Gastroesophageal sphincter (tissue), 4 donors: ENCODE measurements around the gene LSM7. TPM values are rescaled to one million over a fixed set of nuclear protein-coding genes. Genes with fewer than 3 reads are reported as not detected.

Source experiments
- ATAC-seq: fragments of 150-250 bp; one replicate; pipeline ENCODE4 v1.9.1; 2016; ENCODE audit warnings: mild to moderate bottlenecking, moderate library complexity
- H3K27ac ChIP-seq, 4 donors: fragments of 200-600 bp; sonication (generic) in 3 of 4; 1 replicate in 3 of 4; 2 replicates in 1 of 4; pipeline ENCODE4 v1.5.1; 2016 to 2019
- H3K27me3 ChIP-seq: fragments of 200-600 bp; sonication (generic); one replicate; pipeline ENCODE4 v1.5.1; 2019
- H3K36me3 ChIP-seq, 2 donors: fragments of 200-600 bp; sonication (generic); one replicate each; pipeline ENCODE4 v1.5.1; 2019; ENCODE audit warnings: control low read depth in 1 of 2
- H3K4me1 ChIP-seq, 3 donors: fragments of 200-600 bp; sonication (generic); 1 replicate in 2 of 3; 2 replicates in 1 of 3; pipeline ENCODE4 v1.5.1; 2016 to 2019; ENCODE audit warnings: control low read depth in 2 of 3
- H3K4me3 ChIP-seq, 2 donors: fragments of 200-600 bp; sonication (generic); one replicate each; pipeline ENCODE4 v1.5.1; 2019; ENCODE audit warnings: mild to moderate bottlenecking in 1 of 2, moderate library complexity in 1 of 2
- H3K9me3 ChIP-seq, 3 donors: fragments of 200-600 bp; sonication (generic); one replicate each; pipeline ENCODE4 v1.5.1; 2017 to 2019; ENCODE audit warnings: control low read depth in 2 of 3
- CTCF ChIP-seq, 4 experiments: fragments of 200-600 bp in 2 of 4; fragments of 450-650 bp in 2 of 4; sonication (generic) in 1 of 4; IDR thresholded peaks; one replicate each; pipeline ENCODE4 v1.5.1; 2017 to 2019; ENCODE audit warnings: antibody characterized with exemption in 4 of 4, mild to moderate bottlenecking in 2 of 4, moderate library complexity in 2 of 4
- EP300 ChIP-seq: sonication (generic); formaldehyde crosslinking; IDR thresholded peaks from one replicate; pipeline ENCODE4 v1.6.1; 2017; ENCODE audit warnings: antibody characterized with exemption, mild to moderate bottlenecking
- POLR2A ChIP-seq, 2 donors: fragments of 450-650 bp; IDR thresholded peaks; one replicate each; pipeline ENCODE4 v1.6.1; 2017; ENCODE audit warnings: antibody characterized with exemption in 2 of 2, mild to moderate bottlenecking in 2 of 2, moderate library complexity in 1 of 2
- POLR2AphosphoS5 ChIP-seq: sonication (generic); formaldehyde crosslinking; IDR thresholded peaks from one replicate; pipeline ENCODE4 v1.6.1; 2017; ENCODE audit warnings: antibody characterized with exemption
- WGBS, 2 donors: methylation state at CpG; one replicate each; pipeline ENCODE4 v1.1.5; 2018; ENCODE audit warnings: low coverage in 1 of 2; 5-methylcytosine and 5-hydroxymethylcytosine counted together
- total RNA-seq, 4 donors: library from RNA; depleted of rRNA; stranded (reverse); fragments of >200 nt; gene quantifications; one replicate each; pipeline ENCODE4 v1.1.0, GENCODE V29; 2016

Gene LSM7
- total RNA-seq, 4 donors from 2014 or later: 52.3 to 86.1 (median 77.7) TPM

GRCh38 chr19:2334426-2334825 lies 6.0 kb upstream of the LSM7 start:
- no peak overlapping the region for H3K27ac ChIP-seq
- H3K4me1 ChIP-seq: peaks cover 0 to 53% (median 26%) of the 10 kb centered on the region in 3 donors
- TF ChIP-seq POLR2AphosphoS5 (no peak), POLR2A (IDR thresholded peaks at IDR 0.05) (no peak), CTCF (IDR thresholded peaks at IDR 0.05) (no peak), EP300 (no peak)
- peaks cover 0 to 28% of the 10 kb centered on the region in 2 donors for H3K36me3 ChIP-seq
- H3K4me3 ChIP-seq: no peak overlapping the region
- WGBS, 2 donors: 100% methylated on average over 3 of the region's 27 CpGs; no CpG with 5 or more reads in 1 of the 2 donors
- ATAC-seq: no peak
- no peaks in the 10 kb centered on the region for H3K9me3 ChIP-seq
- no peaks in the 10 kb centered on the region for H3K27me3 ChIP-seq

GRCh38 chr19:2333807-2334211 lies 5.4 kb upstream of the LSM7 start:
- Histone ChIP-seq H3K4me3 (no peak overlapping the region), H3K27ac (no peak overlapping the region), H3K9me3 (no peaks in the 10 kb centered on the region), H3K4me1 (peaks cover 0 to 59% (median 32%) of the 10 kb centered on the region in 3 donors), H3K27me3 (no peaks in the 10 kb centered on the region), H3K36me3 (peaks cover 0 to 22% of the 10 kb centered on the region in 2 donors)
- no CpG with 5 or more reads among the region's 11 CpGs for WGBS, 2 donors
- ATAC-seq: no peak
- no peak for TF ChIP-seq POLR2A (IDR thresholded peaks at IDR 0.05)
- no peak for TF ChIP-seq POLR2AphosphoS5
- TF ChIP-seq CTCF (IDR thresholded peaks at IDR 0.05): no peak
- no peak for TF ChIP-seq EP300

- Histone ChIP-seq H3K27me3 (no peaks in the 10 kb centered on the region), H3K4me1 (peaks cover 0 to 59% (median 32%) of the 10 kb centered on the region in 3 donors), H3K27ac (no peak overlapping the region), H3K9me3 (no peaks in the 10 kb centered on the region), H3K4me3 (no peak overlapping the region), H3K36me3 (peaks cover 0 to 16% of the 10 kb centered on the region in 2 donors)
- WGBS, 2 donors: 84 to 85% methylated on average over 4 to 10 of the region's 27 CpGs
- TF ChIP-seq EP300: no peak
- no peak for TF ChIP-seq CTCF (IDR thresholded peaks at IDR 0.05)
- no peak for TF ChIP-seq POLR2AphosphoS5
- no peak for TF ChIP-seq POLR2A (IDR thresholded peaks at IDR 0.05)
- ATAC-seq: no peak
These were observed 4.8 kb upstream of the LSM7 start for GRCh38 chr19:2333027-2333806.

GRCh38 chr19:2332341-2333026 lies 4.1 kb upstream of the LSM7 start:
- TF ChIP-seq EP300 (no peak), POLR2A (IDR thresholded peaks at IDR 0.05) (no peak), CTCF (IDR thresholded peaks at IDR 0.05) (no peak), POLR2AphosphoS5 (no peak)
- WGBS, 2 donors: no CpG with 5 or more reads among the region's 17 CpGs
- Histone ChIP-seq H3K9me3 (no peaks in the 10 kb centered on the region), H3K27ac (peak overlapping the region in 2 of 4 donors; percentile 20 to 55), H3K36me3 (peaks cover 0 to 10% of the 10 kb centered on the region in 2 donors), H3K4me1 (peaks cover 0 to 64% (median 36%) of the 10 kb centered on the region in 3 donors), H3K4me3 (no peak overlapping the region), H3K27me3 (no peaks in the 10 kb centered on the region)
- ATAC-seq: no peak
